ENCODE measurements around the gene MRM3.
"Not testable (repeated sequence)": the region's sequence is repeated elsewhere in the genome, so short reads cannot be mapped to it uniquely, and the experiment has no call there.

Gene MRM3

GRCh38 chr17:806781-807522 is 24.8 kb downstream of the MRM3 start:
- no peak overlapping the region for H3K4me3 Mint-ChIP-seq
- no peaks in the 10 kb centered on the region for H3K9me3 Mint-ChIP-seq
- H3K36me3 Mint-ChIP-seq, result no peaks in the 10 kb centered on the region
- no peak for DNase-seq
- no peaks in the 10 kb centered on the region for H3K4me1 Mint-ChIP-seq
- peaks cover 9 to 14% of the 10 kb centered on the region in 2 donors for H3K27me3 Mint-ChIP-seq
- ATAC-seq (replicated peaks), result no peak
- no peak overlapping the region for H3K27ac Mint-ChIP-seq

- Mint-ChIP-seq H3K9me3 (no peaks in the 10 kb centered on the region), H3K36me3 (no peaks in the 10 kb centered on the region), H3K27ac (no peak overlapping the region), H3K4me3 (no peak overlapping the region), H3K4me1 (no peaks in the 10 kb centered on the region), H3K27me3 (peaks cover 14% of the 10 kb centered on the region in 2 donors)
- no peak for ATAC-seq (replicated peaks)
- no peak for DNase-seq
Measured at GRCh38 chr17:807523-808294, 25.6 kb downstream of the MRM3 start.

- Mint-ChIP-seq H3K4me1 (no peaks in the 10 kb centered on the region), H3K4me3 (no peak overlapping the region), H3K9me3 (no peaks in the 10 kb centered on the region), H3K27ac (no peak overlapping the region), H3K27me3 (peaks cover 14% of the 10 kb centered on the region in 2 donors), H3K36me3 (no peaks in the 10 kb centered on the region)
- DNase-seq, result no peak
- ATAC-seq (replicated peaks), result peak in 1 of 2 donors; percentile 27
Measured at GRCh38 chr17:811051-811784, 29.1 kb downstream of the MRM3 start.

GRCh38 chr17:812638-813204 is 30.6 kb downstream of the MRM3 start:
- no peaks in the 10 kb centered on the region for H3K36me3 Mint-ChIP-seq
- no peak overlapping the region for H3K27ac Mint-ChIP-seq
- no peaks in the 10 kb centered on the region for H3K4me1 Mint-ChIP-seq
- H3K4me3 Mint-ChIP-seq, result no peak overlapping the region
- no peak for DNase-seq
- H3K27me3 Mint-ChIP-seq, result peaks cover 7 to 14% of the 10 kb centered on the region in 2 donors
- no peaks in the 10 kb centered on the region for H3K9me3 Mint-ChIP-seq
- no peak for ATAC-seq (replicated peaks)

GRCh38 chr17:814371-814770 is 32.2 kb downstream of the MRM3 start:
- H3K27me3 Mint-ChIP-seq, result peaks cover 3 to 11% of the 10 kb centered on the region in 2 donors
- H3K27ac Mint-ChIP-seq, result no peak overlapping the region
- no peak overlapping the region for H3K4me3 Mint-ChIP-seq
- no peak for DNase-seq
- H3K4me1 Mint-ChIP-seq, result no peaks in the 10 kb centered on the region
- H3K36me3 Mint-ChIP-seq, result no peaks in the 10 kb centered on the region
- no peaks in the 10 kb centered on the region for H3K9me3 Mint-ChIP-seq
- ATAC-seq (replicated peaks), result no peak

GRCh38 chr17:819251-819650 is 37.1 kb downstream of the MRM3 start:
- H3K27me3 Mint-ChIP-seq, result no peaks in the 10 kb centered on the region
- H3K36me3 Mint-ChIP-seq, result no peaks in the 10 kb centered on the region
- ATAC-seq (replicated peaks) (no peak), DNase-seq (no peak)
- H3K27ac Mint-ChIP-seq, result no peak overlapping the region
- H3K4me3 Mint-ChIP-seq, result no peak overlapping the region
- H3K4me1 Mint-ChIP-seq, result peaks cover 5 to 8% of the 10 kb centered on the region in 2 donors
- H3K9me3 Mint-ChIP-seq, result no peaks in the 10 kb centered on the region

- H3K27me3 Mint-ChIP-seq, result no peaks in the 10 kb centered on the region
- H3K4me3 Mint-ChIP-seq, result peak overlapping the region in 1 of 2 donors; percentile 44
- DNase-seq (peak; percentile 37), ATAC-seq (replicated peaks) (peak; percentile 80 to 90)
- peak overlapping the region; percentile 80 for H3K27ac Mint-ChIP-seq
- no peaks in the 10 kb centered on the region for H3K36me3 Mint-ChIP-seq
- H3K4me1 Mint-ChIP-seq, result peaks cover 5 to 8% of the 10 kb centered on the region in 2 donors
- no peaks in the 10 kb centered on the region for H3K9me3 Mint-ChIP-seq
Measured at GRCh38 chr17:823501-823902, 41.3 kb downstream of the MRM3 start.

- no peak for ATAC-seq (replicated peaks)
- no peaks in the 10 kb centered on the region for H3K36me3 Mint-ChIP-seq
- peaks cover 5 to 8% of the 10 kb centered on the region in 2 donors for H3K4me1 Mint-ChIP-seq
- no peak overlapping the region for H3K27ac Mint-ChIP-seq
- H3K4me3 Mint-ChIP-seq, result no peak overlapping the region
- peaks cover 0 to under 1% of the 10 kb centered on the region in 2 donors for H3K9me3 Mint-ChIP-seq
- peaks cover 0 to under 1% of the 10 kb centered on the region in 2 donors for H3K27me3 Mint-ChIP-seq
- DNase-seq, result no peak
Measured at GRCh38 chr17:824378-824777, 42.2 kb downstream of the MRM3 start.

GRCh38 chr17:825216-825615 is 43.1 kb downstream of the MRM3 start:
- no peak overlapping the region for H3K27ac Mint-ChIP-seq

GRCh38 chr17:826778-827177 is 44.6 kb downstream of the MRM3 start:
- peaks cover 3 to 4% of the 10 kb centered on the region in 2 donors for H3K9me3 Mint-ChIP-seq
- ATAC-seq (replicated peaks) (no peak), DNase-seq (no peak)
- H3K27ac Mint-ChIP-seq, result no peak overlapping the region
- peaks cover 4 to 5% of the 10 kb centered on the region in 2 donors for H3K4me1 Mint-ChIP-seq
- no peak overlapping the region for H3K4me3 Mint-ChIP-seq
- H3K36me3 Mint-ChIP-seq, result peaks cover 0 to 4% of the 10 kb centered on the region in 2 donors
- H3K27me3 Mint-ChIP-seq, result peaks cover 4 to 6% of the 10 kb centered on the region in 2 donors

More at GRCh38 chr17:825216-825615, 43.1 kb downstream of the MRM3 start:
- H3K9me3 Mint-ChIP-seq, result peaks cover 3 to 4% of the 10 kb centered on the region in 2 donors
- peaks cover 4% of the 10 kb centered on the region in 2 donors for H3K27me3 Mint-ChIP-seq
- no peak overlapping the region for H3K4me3 Mint-ChIP-seq
- peaks cover 5 to 6% of the 10 kb centered on the region in 2 donors for H3K4me1 Mint-ChIP-seq
- peaks cover 0 to 3% of the 10 kb centered on the region in 2 donors for H3K36me3 Mint-ChIP-seq
- DNase-seq (no peak), ATAC-seq (replicated peaks) (no peak)

GRCh38 chr17:828761-829160 is 46.6 kb downstream of the MRM3 start:
- no peak for DNase-seq
- Mint-ChIP-seq H3K36me3 (peaks cover 0 to 4% of the 10 kb centered on the region in 2 donors), H3K27ac (no peak overlapping the region), H3K9me3 (peaks cover 3 to 5% of the 10 kb centered on the region in 2 donors), H3K4me1 (peaks cover under 1% of the 10 kb centered on the region in 2 donors), H3K27me3 (peaks cover 4 to 20% of the 10 kb centered on the region in 2 donors), H3K4me3 (no peak overlapping the region)
- no peak for ATAC-seq (replicated peaks)

- H3K4me1 Mint-ChIP-seq; H3K36me3 Mint-ChIP-seq; DNase-seq; H3K9me3 Mint-ChIP-seq; ATAC-seq (replicated peaks); H3K27ac Mint-ChIP-seq; H3K4me3 Mint-ChIP-seq: not testable (repeated sequence)
- peaks cover 4 to 22% of the 10 kb centered on the region in 2 donors for H3K27me3 Mint-ChIP-seq
Measured at GRCh38 chr17:829614-830013, 47.5 kb downstream of the MRM3 start.

- Mint-ChIP-seq H3K27me3 (peaks cover 4 to 22% of the 10 kb centered on the region in 2 donors), H3K27ac (no peak overlapping the region), H3K9me3 (peaks cover 3 to 5% of the 10 kb centered on the region in 2 donors), H3K36me3 (peaks cover 0 to 4% of the 10 kb centered on the region in 2 donors), H3K4me3 (no peak overlapping the region), H3K4me1 (no peaks in the 10 kb centered on the region)
- DNase-seq (no peak), ATAC-seq (replicated peaks) (no peak)
Measured at GRCh38 chr17:830381-830780, 48.2 kb downstream of the MRM3 start.

- H3K36me3 Mint-ChIP-seq, result peaks cover 0 to 4% of the 10 kb centered on the region in 2 donors
- no peaks in the 10 kb centered on the region for H3K4me1 Mint-ChIP-seq
- H3K4me3 Mint-ChIP-seq, result no peak overlapping the region
- no peak for DNase-seq
- H3K27ac Mint-ChIP-seq, result no peak overlapping the region
- no peak for ATAC-seq (replicated peaks)
- peaks cover 4 to 22% of the 10 kb centered on the region in 2 donors for H3K27me3 Mint-ChIP-seq
- peaks cover 3 to 5% of the 10 kb centered on the region in 2 donors for H3K9me3 Mint-ChIP-seq
Measured at GRCh38 chr17:830950-831349, 48.8 kb downstream of the MRM3 start.
